Measurements from ENCODE around the gene CASZ1.

The CASZ1 gene

GRCh38 chr1:10650556-10651388, 145.7 kb downstream of the CASZ1 start:
- DNase-seq = no peak

GRCh38 chr1:10649517-10650201, 146.8 kb downstream of the CASZ1 start:
- no peak for DNase-seq

DNA sequence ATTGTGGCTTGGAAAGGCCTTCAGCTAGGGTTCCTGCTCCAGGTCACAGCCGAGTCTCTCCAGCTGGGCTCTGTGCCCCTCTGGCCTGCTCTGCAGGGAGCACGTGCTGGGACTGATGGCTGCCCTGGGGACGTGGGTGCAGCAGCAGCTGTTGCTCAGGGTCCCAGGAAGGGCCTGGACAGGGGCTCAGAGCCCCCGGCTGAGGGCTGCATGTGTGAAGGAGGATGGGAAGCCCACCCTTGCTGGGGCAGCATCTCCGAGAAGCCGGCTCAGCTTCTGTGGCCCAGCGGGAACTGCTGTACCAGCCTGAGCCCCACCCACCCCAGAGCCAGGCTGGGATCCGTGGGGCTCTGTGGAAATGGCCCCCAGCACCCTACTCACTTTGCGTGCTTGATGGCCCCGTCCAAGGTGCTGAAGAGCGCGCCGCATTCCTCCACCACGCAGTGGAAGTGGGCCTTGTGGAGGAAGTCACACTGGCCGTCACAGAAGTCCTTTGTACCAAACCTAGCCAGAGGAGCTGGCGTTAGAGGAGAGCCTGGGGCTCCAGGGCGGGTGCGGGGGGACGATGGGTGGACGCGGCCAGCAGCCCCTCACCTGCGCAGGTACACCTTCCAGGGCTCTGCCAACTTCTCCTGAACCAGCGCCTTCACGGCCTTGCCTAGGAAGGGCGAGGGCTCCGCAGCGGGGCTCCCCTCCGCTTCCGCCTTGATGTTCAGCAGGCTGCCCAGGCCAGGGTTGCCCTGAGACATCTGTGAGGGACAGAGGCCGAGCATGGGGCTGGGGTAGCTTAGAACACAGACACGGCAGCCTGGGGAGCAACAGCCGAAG, 147.5 kb downstream of the CASZ1 start:
- no peak for DNase-seq

- DNase-seq = no peak
These were observed 148.9 kb downstream of the CASZ1 start for GRCh38 chr1:10647414-10648170.

- DNase-seq = no peak
These were observed 150.0 kb downstream of the CASZ1 start for GRCh38 chr1:10646347-10646861.

DNA sequence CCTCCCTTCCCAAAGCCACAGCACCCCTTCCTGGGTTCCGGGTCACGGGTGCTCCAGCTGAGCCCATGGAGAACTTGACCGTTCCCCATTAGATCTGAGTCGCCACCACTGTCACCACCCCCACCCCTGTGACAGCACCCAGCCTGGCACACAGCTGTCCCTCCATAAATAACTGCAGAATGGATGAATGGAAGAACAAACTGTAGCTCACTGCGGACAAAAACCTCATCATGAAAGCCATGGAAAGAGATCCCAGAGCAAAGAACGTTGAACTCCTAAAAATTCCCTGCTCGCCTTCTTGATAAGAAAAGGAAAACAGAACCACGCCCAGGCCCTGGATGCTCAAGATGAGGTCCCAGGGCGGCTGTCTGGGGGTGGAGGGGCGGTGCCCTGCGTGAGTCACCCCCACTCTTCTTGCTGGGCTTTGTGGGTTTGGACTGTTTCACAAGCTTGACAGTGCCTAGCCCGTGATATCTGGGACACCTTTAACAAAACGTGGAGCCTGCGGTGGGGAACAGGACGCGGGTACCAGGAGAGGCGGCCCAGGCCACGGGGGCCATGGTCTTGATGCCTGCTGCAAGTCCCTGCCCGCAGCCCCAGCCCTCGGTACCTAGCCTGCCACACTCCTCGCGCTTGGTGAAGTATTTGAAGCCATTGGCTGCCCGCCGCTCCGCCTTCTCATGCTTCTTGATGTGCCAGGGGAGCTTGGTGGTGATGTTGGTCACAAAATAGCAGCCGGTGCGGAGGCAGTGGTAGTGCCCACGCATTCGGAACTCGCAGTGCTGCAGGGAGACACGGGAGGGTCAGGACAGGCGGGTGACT, 151.9 kb downstream of the CASZ1 start:
- DNase-seq = no peak

DNA sequence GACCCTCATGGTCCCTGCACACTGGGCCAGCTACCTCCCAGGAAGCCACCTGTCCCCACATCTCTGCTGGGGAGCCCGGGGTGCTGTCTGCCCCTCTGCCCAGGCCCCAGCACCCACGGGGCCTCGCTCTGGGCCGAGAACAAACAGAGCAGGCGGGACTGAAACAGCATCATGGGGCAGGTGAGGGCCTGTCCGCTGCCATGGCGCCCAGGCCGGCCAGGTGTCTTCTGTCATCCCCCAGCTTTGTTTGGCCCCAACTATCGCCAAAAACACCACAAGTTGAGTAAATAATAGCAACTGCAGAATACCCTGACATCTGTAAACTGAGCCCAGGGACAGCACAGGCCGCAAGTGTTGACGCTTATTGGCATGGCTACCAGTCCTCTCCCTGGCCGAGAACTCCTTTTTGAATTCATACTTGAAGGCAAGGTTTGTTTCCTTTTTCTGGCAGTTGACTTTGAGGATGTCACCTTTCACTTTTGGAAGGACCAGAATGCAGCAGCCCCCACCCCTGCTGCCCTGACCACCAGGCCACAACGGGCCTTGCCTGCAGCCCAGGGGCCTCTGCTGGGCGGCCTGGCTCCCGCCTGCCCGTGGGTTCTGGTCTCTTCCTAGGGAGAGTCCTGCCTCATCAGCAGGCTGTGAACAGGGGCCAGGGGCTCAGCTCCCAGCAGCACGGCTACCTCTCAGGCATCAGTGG, 152.7 kb downstream of the CASZ1 start:
- DNase-seq = no peak

DNA sequence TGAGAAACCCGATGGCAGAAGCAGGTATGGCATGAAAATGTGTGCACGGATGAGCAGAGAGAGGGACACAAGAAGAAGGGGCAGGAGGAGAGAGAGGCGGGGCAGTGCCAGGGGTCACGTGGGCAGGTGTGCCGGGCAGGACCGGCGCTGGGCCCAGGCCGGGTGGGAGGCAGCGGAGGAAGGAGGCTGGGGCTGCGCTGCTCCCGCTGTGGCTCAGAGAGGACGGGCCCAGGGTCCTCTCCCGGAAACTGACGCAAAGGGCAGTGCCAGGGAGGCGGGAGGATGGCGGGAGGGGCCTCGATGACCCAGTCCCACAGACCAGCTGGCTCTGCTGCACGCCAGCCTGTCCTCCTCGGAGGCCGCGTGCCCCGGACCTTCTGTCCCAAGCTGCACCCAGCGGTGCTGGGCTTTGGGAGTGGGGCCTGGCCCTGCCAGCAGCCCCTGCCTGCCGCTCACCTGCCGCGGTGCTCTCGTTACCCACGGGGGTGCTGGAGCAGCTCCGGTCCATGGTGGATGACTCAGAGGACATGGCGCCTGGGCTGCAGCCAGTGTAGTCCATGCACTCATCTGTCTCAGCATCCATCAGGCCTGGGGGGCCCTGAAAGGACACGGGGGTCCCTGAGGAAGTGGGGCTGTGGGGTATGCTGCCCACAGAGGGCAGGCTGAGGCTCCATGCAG, 153.9 kb downstream of the CASZ1 start:
- no peak for DNase-seq

DNA sequence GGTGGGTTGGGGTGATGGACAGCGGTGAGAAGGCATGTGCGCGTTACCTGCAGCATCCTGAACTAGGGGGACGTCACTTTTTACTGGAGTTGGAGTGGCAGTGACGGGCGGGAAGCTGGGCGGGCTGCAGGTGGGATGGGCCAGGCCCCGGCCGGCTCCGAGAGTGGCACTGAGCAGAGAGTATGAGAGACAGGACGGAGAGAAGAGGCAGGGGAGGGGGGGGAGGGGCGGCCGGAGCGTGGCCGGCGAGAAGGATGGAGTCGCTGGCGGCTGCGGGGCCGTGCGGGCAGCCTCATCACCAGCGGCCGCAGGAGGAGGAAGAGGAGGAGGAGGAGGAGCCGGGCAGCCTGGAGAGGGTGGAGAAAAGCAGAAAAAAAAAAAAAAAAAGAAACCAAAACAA, 154.5 kb downstream of the CASZ1 start:
- no peak for DNase-seq

DNA sequence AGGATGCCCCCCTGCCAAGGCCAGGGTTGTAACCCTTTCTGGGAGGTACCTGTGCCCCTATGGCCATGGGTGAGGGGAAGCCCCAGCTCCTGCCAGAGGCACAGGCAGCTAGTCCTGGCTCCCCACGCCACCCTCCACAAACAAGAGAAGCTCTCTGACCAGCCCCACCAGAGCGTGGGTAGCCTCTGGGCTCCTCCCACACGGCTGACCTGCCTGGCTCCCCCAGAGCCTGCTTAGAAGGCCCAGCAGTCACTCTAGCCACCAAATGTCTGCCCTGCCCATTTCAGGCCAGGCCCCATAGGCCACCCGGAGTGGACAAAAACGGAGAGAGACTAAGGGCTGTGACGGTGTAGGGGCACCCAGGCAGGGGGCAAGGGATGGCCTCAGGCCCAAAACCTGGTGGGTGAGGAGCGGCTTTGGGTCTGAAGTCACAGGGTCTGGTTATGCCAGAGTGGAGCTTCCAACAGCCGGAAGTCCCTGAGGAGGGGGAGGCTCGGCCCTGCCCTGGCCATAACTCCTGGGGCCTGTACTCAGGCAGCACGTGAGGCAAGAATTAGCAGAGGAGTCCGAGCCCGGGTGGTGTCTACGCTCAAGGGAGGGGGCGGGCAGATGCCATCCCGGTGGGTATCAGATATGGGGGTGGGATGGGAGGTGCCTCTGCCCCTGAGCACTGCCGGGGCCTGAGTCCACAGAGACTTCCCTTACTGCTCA, 155.4 kb downstream of the CASZ1 start:
- no peak for DNase-seq

GRCh38 chr1:10639775-10640578, 156.5 kb downstream of the CASZ1 start:
- no peak for DNase-seq

GRCh38 chr1:10639011-10639774, 157.3 kb downstream of the CASZ1 start:
- no peak for DNase-seq

DNA sequence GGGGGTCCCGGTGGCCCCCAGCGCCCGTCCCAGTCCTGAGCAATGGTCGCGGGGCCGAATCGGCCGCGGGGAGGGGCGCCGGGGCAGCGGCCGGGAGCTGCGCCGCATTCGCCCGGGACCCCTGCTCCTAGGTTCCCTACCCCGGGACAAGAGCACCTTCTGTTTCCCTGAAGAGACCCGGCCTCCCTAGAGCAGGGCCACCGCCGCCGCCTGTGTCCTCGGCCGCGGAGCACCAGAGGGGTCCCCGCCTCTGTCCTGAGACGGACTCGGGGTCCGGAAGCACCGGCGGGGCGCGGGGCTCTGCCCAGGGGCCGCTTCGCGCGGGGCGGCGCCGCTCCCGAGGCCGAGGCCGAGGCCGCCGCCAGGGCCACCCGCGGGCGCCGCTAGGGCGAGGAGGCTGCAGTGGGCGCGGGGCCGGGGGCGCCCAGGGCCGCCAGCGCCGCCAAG, 157.9 kb downstream of the CASZ1 start:
- no peak for DNase-seq

DNA sequence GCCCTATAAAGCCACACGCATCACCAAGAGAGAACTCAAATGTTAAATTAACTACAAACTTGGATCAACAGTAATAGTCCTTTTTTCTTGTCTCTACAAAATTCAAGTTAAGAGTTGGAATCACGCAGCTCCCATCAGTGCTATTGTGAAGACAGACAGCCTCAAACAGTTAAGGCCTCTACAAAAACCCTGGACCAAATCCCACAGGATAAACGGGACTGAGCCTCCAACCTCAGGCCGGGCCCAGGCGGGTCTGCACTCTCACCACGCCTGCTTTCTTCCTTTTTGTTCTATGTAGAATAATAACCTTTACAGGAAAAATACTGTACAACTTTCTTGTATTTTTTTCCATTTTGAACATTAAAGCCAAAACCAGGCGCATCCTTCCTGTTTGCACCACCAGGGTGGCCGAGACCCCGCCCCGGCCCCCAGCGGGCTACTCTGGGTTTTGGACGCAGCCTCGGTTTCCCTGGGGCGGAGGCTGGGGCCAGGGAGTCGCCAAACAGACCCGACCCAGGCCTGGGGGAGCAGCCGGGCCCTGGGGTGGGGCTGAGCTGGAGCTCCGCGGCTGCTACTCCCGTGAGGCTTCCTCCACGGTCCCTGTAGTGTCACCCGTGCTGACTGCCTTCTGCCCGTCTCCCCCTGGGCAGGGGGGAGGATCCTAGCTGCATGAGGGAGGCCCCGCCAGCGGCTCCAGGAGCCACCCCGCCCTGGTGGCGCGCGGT, 158.4 kb downstream of the CASZ1 start:
- no peak for DNase-seq

DNA sequence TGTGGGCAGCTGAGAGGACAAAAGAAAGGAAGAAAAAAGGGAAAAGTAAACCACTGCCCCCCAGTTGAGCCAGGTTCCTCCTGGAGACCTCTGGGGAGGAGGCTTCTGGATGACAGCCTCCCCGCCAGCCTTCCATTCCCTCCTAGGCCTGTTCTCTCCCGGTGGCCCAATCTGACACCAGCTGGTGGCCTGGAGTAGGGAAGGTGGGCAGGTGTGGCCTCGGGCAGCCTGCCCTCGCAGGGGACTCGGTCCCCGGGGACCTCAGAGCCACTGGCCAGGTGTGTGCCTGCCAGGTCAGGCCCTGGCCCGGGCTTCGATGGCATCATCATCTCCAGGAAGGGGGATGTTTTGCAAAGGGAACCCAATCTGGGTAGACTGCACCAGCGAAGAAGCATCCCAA, 159.0 kb downstream of the CASZ1 start:
- no peak for DNase-seq

GRCh38 chr1:10635992-10636391, 160.5 kb downstream of the CASZ1 start:
- no peak for DNase-seq
